Measurements from ENCODE around the gene ADGRB3. TPM values are rescaled to one million over a fixed set of nuclear protein-coding genes. Genes with fewer than 3 reads are reported as not detected.

The ADGRB3 gene
- polyA plus RNA-seq, 3 donors = 0.04 to 0.23 (median 0.05) TPM

GRCh38 chr6:69238067-69238466, 603.0 kb downstream of the ADGRB3 start:
- no peak overlapping the region for H3K4me3 ChIP-seq (replicated peaks in 1 of 3; ENCODE audit: low read depth in 2 of 3, low read length in 3 of 3)
- no peak overlapping the region for H3K27ac Mint-ChIP-seq
- no peaks in the 10 kb centered on the region for H3K27me3 ChIP-seq (ENCODE audit: control insufficient read depth in 2 of 2, insufficient read depth in 2 of 2, low read length in 2 of 2)

GRCh38 chr6:69246983-69247382, 611.9 kb downstream of the ADGRB3 start:
- no peaks in the 10 kb centered on the region for H3K9me3 Mint-ChIP-seq
- H3K36me3 ChIP-seq (replicated peaks in 1 of 2; ENCODE audit: control insufficient read depth in 1 of 2, insufficient read depth in 2 of 2, low read length in 2 of 2) = no peaks in the 10 kb centered on the region
- H4K20me1 ChIP-seq (ENCODE audit: insufficient read depth, low read length) = no peaks in the 10 kb centered on the region
- no peaks in the 10 kb centered on the region for H3K79me2 ChIP-seq (ENCODE audit: insufficient read depth, low read length)
- H3K27ac Mint-ChIP-seq = no peak overlapping the region
- TF ChIP-seq CTCF (IDR thresholded peaks at IDR 0.05) = no peak
- H3K36me3 Mint-ChIP-seq = no peaks in the 10 kb centered on the region
- no peak overlapping the region for H3K27ac ChIP-seq (ENCODE audit: low read depth in 1 of 2, low read length in 2 of 2)
- H3K9ac ChIP-seq (ENCODE audit: insufficient read depth, low read length, poor library complexity, severe bottlenecking) = no peak overlapping the region
- no peaks in the 10 kb centered on the region for H3K27me3 ChIP-seq (ENCODE audit: control insufficient read depth in 2 of 2, insufficient read depth in 2 of 2, low read length in 2 of 2)
- WGBS (ENCODE audit: insufficient coverage) = 100% methylated on average over 1 of the region's 2 CpGs
- H3K9me3 ChIP-seq (replicated peaks in 1 of 2; ENCODE audit: control insufficient read depth in 1 of 2, insufficient read depth in 1 of 2, low read length in 2 of 2) = no peaks in the 10 kb centered on the region
- no peak overlapping the region for H2AFZ ChIP-seq (ENCODE audit: insufficient read depth, low read depth, low read length, poor library complexity, severe bottlenecking)
- peaks cover 0 to 2% (median 0%) of the 10 kb centered on the region in 3 donors for H3K27me3 Mint-ChIP-seq (ENCODE audit: low read depth in 3 of 3)
- no peak for DNase-seq
- H3K4me3 Mint-ChIP-seq = no peak overlapping the region
- no peaks in the 10 kb centered on the region for H3K4me1 Mint-ChIP-seq
- intact Hi-C loops (cut with micrococcal nuclease) = no loop called here
- H3K4me1 ChIP-seq (ENCODE audit: control insufficient read depth in 1 of 2, insufficient read depth in 2 of 2, low read length in 2 of 2) = no peaks in the 10 kb centered on the region
- H3K4me3 ChIP-seq (replicated peaks in 1 of 3; ENCODE audit: low read depth in 2 of 3, low read length in 3 of 3) = no peak overlapping the region
- H3K4me2 ChIP-seq (replicated peaks; ENCODE audit: extremely low read depth, low read length, poor library complexity, severe bottlenecking) = no peak overlapping the region

More at GRCh38 chr6:69238067-69238466, 603.0 kb downstream of the ADGRB3 start:
- H4K20me1 ChIP-seq (ENCODE audit: insufficient read depth, low read length) = no peaks in the 10 kb centered on the region
- H3K36me3 Mint-ChIP-seq = no peaks in the 10 kb centered on the region
- H3K9me3 Mint-ChIP-seq = no peaks in the 10 kb centered on the region
- no peak overlapping the region for H3K4me3 Mint-ChIP-seq
- no peaks in the 10 kb centered on the region for H3K9me3 ChIP-seq (replicated peaks in 1 of 2; ENCODE audit: control insufficient read depth in 1 of 2, insufficient read depth in 1 of 2, low read length in 2 of 2)
- no peaks in the 10 kb centered on the region for H3K36me3 ChIP-seq (replicated peaks in 1 of 2; ENCODE audit: control insufficient read depth in 1 of 2, insufficient read depth in 2 of 2, low read length in 2 of 2)
- TF ChIP-seq CTCF (IDR thresholded peaks at IDR 0.05) = no peak
- peaks cover 0 to under 1% (median 0%) of the 10 kb centered on the region in 3 donors for H3K27me3 Mint-ChIP-seq (ENCODE audit: low read depth in 3 of 3)
- no peaks in the 10 kb centered on the region for H3K4me1 Mint-ChIP-seq
- WGBS (ENCODE audit: insufficient coverage) = 67% methylated on average over 1 of the region's 1 CpG
- H3K4me2 ChIP-seq (replicated peaks; ENCODE audit: extremely low read depth, low read length, poor library complexity, severe bottlenecking) = no peak overlapping the region
- no peaks in the 10 kb centered on the region for H3K79me2 ChIP-seq (ENCODE audit: insufficient read depth, low read length)
- H3K27ac ChIP-seq (ENCODE audit: low read depth in 1 of 2, low read length in 2 of 2) = no peak overlapping the region
- H3K9ac ChIP-seq (ENCODE audit: insufficient read depth, low read length, poor library complexity, severe bottlenecking) = no peak overlapping the region
- intact Hi-C loops (cut with micrococcal nuclease) = no loop called here
- no peak for DNase-seq
- H2AFZ ChIP-seq (ENCODE audit: insufficient read depth, low read depth, low read length, poor library complexity, severe bottlenecking) = no peak overlapping the region
- H3K4me1 ChIP-seq (ENCODE audit: control insufficient read depth in 1 of 2, insufficient read depth in 2 of 2, low read length in 2 of 2) = no peaks in the 10 kb centered on the region
